ENCODE results near the gene IL21R. TPM values are rescaled to one million over a fixed set of nuclear protein-coding genes. Genes with fewer than 3 reads are reported as not detected.

Gene IL21R
- total and polyA plus RNA-seq, 2 donors (not counting 1 experiment from before 2014, with no cell fraction given): 28.5 to 32.1 TPM

GRCh38 chr16:27365142-27366089 lies 36.6 kb upstream of the IL21R start:
- peaks cover 51% of the 10 kb centered on the region for H3K4me1 Mint-ChIP-seq
- H3K79me2 ChIP-seq (ENCODE audit: control insufficient read depth, insufficient read depth, low read length): no peaks in the 10 kb centered on the region
- ChIA-PET CTCF (interaction anchor here (0.7 to 6.1 kb wide), 18 partner anchors 8 to 211 kb away, joined by 3 to 121 read pairs (median 6); no protein-coding TSS in a partner anchor), POLR2A (interaction anchor here (0.6 to 3.2 kb wide), 5 partner anchors 20 to 130 kb away, joined by 3 to 20 read pairs (median 10); partner anchors contain the start of gene IL21R)
- H3K27me3 ChIP-seq (replicated peaks in 1 of 4; ENCODE audit: control extremely low read depth in 1 of 4, control insufficient read depth in 3 of 4, insufficient read depth in 4 of 4, low read length in 3 of 4): no peaks in the 10 kb centered on the region
- H3K27ac Mint-ChIP-seq: peak overlapping the region; percentile 66
- H3K4me2 ChIP-seq (replicated peaks; ENCODE audit: low read depth, low read length, poor library complexity, severe bottlenecking): no peak overlapping the region
- peaks cover 2 to 14% (median 6%) of the 10 kb centered on the region in 3 donors for H3K9me3 ChIP-seq (ENCODE audit: control extremely low read depth in 1 of 3, control insufficient read depth in 2 of 3, insufficient read depth in 1 of 3, low read length in 2 of 3)
- DNase-seq (peak; percentile 42), ATAC-seq (ENCODE audit: low read depth) (no peak)
- TF ChIP-seq EZH2 (IDR thresholded peaks at IDR 0.05; ENCODE audit: borderline replicate concordance, insufficient read depth, low read depth, low read length, poor library complexity, severe bottlenecking): no peak
- no peak for TF ChIP-seq CTCF (IDR thresholded peaks at IDR 0.05)
- no peak overlapping the region for H3K4me3 ChIP-seq (ENCODE audit: control extremely low read depth in 1 of 5, extremely low read depth in 1 of 5, insufficient read depth in 1 of 5, low read depth in 2 of 5, low read length in 4 of 5)
- H3K27me3 Mint-ChIP-seq: no peaks in the 10 kb centered on the region
- peaks cover 2% of the 10 kb centered on the region for H3K9me3 Mint-ChIP-seq (ENCODE audit: insufficient read depth)
- intact Hi-C loops (cut with micrococcal nuclease): loop anchor here (2.0 kb wide), 1 partner anchor 47 kb away; no protein-coding TSS in a partner anchor
- WGBS (ENCODE audit: insufficient coverage): 94% methylated on average over 6 of the region's 7 CpGs
- H3K9ac ChIP-seq (ENCODE audit: low read length): no peak overlapping the region
- H3K27ac ChIP-seq (ENCODE audit: low read length in 2 of 2): peak overlapping the region; percentile 8 to 97
- peaks cover 30% of the 10 kb centered on the region for H4K20me1 ChIP-seq (ENCODE audit: control insufficient read depth, insufficient read depth, low read length, poor library complexity, severe bottlenecking)
- H3K4me3 Mint-ChIP-seq: peak overlapping the region; percentile 13
- peaks cover 25 to 39% of the 10 kb centered on the region in 2 donors for H3K4me1 ChIP-seq (ENCODE audit: control insufficient read depth in 2 of 2, insufficient read depth in 2 of 2, low read length in 2 of 2)
- H2AFZ ChIP-seq (ENCODE audit: insufficient read depth, low read depth, low read length, poor library complexity, severe bottlenecking): no peak overlapping the region
- peaks cover 10 to 40% of the 10 kb centered on the region in 2 experiments for H3K36me3 ChIP-seq (replicated peaks in 1 of 2; ENCODE audit: control extremely low read depth in 1 of 2, control insufficient read depth in 1 of 2, extremely low read depth in 1 of 2, insufficient read depth in 2 of 2, low read length in 1 of 2)
